OCI-LY3 (cell line): ENCODE measurements around the gene SBK1.

Experiments
- CTCF ChIP-seq: fragments of 200-600, 300-600 bp; sonication (generic); IDR thresholded peaks from 2 replicates; pipeline ENCODE4 v1.5.1; 2014; ENCODE audit warnings: antibody characterized with exemption, low read length, low read depth
- EZH2phosphoT487 ChIP-seq: fragments of 200-600 bp; shearing (Covaris generic); IDR thresholded peaks from 2 replicates; pipeline ENCODE4 v1.6.1; 2018; ENCODE audit warnings: antibody characterized with exemption, mixed run types, low read depth

DNA sequence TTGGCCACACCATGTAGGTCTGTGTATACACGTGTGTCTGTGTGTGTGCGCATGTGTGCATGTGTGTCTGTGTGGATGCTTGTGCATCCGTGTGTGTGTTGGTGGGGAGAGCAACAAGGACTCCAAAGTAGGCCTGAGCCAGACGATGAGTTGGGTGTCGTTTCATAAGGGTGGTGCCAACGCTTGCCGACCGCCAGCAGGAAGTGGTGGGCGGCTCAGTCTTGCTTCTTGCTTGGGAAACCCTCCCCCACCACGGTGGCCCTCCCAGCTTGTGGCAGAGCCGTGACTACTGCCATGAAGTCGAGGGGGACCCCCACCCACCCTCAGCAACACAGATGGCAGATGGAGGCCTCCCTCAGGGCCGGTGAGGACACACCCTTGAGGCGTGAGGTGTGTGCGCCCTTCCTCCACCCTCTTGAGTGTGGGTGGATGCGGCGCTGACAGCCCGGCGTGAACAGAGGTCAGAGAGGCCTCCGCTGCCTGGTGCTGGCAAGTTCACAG, 17.5 kb downstream of the SBK1 start:
- no peak for TF ChIP-seq CTCF
- no peak for TF ChIP-seq EZH2phosphoT487
